NCI-H526 treated with DMSO at 0.1 percent for 48 hours (cell line): ENCODE data around the gene ZBTB18.
A peak's percentile ranks its signal among the peaks of the same experiment; 100 is the strongest.
"Not testable (repeated sequence)": the region's sequence is repeated elsewhere in the genome, so short reads cannot be mapped to it uniquely, and the experiment has no call there.

Source experiments
- DNase-seq: peaks from one replicate; lab custom pipeline; 2025; lab: John Stamatoyannopoulos, UW

The ZBTB18 gene

DNA sequence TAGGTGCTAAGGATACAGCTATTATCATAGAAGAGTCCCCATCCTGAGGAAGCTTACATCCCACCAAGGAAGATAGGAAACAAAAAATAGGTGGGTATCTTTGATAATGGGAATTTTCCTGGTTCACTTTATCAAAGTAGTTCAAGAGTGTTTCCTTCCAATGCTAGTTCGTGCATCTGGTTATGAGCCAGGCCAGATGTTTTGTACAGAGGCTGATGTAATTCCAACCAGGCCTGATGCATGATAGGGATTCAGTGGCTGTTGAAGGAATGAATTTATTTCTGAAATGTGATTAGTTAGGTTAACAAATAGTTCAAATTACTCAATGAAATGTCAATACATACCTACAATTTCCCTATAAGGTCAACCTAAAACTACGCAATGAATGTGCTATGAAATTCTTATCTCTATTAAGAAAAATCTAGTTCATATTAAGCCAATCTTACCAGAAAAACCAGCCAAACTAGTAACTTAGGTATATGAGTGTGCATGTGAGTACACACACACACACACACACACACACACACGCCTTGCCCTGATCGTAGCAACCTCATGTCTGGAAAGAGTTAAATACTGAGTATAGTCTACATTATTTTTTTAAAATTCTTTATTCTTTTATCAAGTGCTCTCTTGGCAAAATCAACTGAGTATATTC is 9.5 kb upstream of the ZBTB18 start:
- DNase-seq, result no peak

DNA sequence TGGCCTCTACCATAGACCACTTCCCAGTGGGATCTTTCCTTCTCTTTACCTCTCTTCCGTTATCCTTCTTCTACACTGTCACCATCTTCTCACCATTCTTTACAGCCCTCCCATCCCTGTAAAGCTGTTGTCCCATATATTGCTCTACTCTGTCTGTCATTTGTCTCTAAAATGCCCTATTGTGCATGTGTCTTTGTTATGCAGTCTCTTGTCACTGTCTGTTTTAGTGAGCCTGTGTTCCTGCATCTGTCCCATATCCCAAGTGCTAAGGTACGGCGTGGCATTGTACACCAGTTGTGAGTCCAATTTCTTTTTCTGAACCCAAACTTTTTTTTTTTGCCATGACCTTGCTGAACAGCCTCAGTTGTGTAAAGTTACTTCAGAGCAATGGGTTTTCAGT is 8.8 kb upstream of the ZBTB18 start:
- DNase-seq, result no peak

DNA sequence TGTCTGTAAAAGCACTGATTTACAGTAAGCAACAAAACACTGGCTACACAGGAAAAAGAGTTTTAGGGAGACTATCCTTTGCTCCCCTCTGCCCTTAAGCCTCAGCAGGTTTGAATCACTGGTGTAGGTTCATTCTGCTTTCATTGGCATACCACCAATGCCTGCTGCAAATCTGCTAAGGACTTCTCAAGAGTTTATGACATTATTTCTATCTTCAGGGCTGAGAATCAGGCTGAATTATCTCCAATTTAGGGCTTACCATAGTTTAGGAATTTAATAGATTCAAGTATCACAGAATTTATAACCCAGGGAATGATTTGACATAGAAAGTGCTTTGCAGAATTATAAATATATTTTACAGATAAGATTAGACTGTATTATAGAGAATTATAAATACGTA is 6.7 kb upstream of the ZBTB18 start:
- no peak for DNase-seq

DNA sequence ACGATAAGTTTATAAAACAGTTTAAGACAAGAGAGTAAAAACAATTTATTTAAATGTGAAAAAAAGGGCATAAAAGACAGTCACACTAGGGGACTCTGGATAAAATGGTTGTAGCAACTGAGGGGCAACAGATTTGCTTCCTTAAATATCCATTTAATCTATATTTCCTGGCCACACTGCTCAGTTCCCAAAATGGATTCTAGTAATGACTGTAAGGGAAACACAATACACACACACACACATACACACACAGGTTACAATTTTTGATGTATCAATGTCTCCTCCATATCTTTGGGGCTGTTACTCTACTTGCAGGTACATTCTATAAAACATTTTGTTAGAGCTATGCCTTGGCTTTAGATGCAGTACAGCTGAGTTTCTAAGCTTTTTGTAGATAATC is 4.8 kb upstream of the ZBTB18 start:
- DNase-seq, result not testable (repeated sequence)

DNA sequence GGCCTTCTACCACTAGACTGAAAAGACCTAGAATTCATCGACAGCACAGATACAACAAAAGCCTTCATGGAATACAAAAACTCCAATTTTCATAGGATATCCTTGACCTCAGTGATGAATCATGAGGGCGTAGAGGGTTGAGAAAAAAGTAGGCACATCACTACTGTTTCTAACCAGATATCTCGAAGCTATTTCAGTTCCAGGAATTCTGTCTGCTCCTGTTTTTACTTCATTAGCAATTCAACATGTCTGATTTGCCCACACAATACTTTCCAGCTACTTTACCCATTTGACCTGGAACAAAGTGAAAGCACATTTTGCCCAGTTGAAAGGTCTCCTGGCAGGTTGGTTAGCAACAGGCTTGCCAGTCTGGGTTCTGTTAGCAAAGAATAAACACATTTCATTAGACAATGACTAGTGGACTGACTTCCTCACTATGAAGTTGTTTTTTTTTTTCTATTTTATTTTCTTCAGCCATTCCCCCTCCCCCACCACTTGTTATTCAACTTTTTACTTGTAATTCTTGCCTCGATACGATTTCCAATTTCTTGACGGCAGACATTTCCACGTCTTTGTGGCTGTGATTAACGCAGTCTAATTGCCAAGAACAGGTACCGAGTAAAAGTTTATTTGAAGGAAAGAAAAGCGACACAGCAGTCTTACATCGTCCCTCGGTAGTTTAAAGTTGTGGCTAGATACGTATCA is 4.0 kb upstream of the ZBTB18 start:
- DNase-seq, result no peak

DNA sequence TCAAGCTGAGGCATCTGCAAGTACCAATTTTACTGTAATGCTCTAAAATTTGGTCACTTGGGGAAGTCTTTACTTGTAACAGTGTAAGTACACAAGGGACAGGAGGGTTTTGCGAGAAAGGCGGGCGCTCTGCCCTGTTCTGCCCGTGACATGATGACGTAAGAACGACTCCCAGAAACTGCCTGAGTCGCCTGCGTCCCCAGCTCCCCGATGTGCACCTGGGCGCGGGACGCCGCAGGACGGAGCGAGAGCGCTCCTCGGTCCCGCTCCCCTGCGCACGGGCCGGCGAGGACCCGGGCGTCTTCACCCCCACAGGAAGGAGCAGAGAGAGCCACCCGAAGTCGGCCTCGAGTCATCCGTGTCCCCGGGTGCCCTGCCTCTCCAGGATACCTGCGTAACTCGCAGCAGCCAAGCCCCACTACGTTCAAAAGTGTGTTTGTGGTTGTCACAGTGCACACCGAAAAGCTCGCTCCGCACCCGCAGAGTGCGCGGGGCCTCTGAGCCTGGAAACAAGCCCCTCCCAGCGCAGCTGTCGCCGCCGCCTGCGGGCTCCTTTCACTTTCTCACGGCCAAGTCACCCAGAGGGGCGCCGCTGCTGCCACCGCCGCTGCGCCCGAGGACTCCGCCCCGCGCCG is 3.3 kb upstream of the ZBTB18 start:
- DNase-seq, result no peak

DNA sequence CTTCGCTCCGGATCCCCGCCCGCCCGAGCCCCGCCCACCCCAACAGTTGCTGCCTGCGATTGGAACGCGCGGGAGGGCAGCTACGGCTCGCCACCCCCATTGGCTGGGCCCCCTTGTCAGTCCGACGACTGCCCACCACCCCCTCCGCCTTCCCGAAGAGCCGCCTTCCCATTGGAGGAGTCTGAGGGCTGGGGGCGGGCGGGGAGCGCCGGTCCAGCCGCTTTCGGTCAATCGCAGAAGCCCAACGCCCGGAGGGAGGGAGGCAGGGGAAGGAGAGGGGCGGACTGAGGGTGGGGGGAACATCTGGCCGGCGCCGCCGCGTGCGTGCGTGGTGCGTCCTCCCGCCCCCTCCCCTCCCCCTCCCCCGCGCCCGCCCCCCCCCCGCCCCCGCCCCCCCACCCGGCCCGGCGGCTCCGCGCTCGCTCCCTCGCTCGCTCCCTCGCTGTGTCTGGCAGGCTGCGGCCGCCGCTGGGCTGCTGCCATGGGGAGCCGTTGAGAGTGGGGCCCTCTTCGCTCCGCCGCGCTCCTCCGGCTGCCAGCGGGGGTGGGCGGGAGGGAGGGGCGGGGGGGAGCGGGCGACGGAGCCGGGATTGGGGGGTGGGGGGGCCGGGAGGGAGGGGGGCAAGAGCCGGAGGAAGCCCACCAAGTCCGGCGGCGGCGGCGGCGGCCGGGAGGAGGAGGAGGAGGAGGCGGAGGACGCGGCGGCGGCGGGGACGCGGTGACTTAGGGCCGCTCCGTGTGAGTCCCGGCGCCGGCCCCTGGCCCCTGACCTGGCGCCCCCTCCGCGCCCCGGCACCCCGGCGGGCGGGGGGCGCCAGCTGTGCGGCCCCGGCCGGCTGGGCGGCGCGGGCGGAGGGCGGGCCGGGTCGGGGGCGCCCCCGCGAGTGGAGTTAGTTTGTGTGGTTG is 2.6 kb upstream of the ZBTB18 start:
- DNase-seq, result peak; percentile 91

DNA sequence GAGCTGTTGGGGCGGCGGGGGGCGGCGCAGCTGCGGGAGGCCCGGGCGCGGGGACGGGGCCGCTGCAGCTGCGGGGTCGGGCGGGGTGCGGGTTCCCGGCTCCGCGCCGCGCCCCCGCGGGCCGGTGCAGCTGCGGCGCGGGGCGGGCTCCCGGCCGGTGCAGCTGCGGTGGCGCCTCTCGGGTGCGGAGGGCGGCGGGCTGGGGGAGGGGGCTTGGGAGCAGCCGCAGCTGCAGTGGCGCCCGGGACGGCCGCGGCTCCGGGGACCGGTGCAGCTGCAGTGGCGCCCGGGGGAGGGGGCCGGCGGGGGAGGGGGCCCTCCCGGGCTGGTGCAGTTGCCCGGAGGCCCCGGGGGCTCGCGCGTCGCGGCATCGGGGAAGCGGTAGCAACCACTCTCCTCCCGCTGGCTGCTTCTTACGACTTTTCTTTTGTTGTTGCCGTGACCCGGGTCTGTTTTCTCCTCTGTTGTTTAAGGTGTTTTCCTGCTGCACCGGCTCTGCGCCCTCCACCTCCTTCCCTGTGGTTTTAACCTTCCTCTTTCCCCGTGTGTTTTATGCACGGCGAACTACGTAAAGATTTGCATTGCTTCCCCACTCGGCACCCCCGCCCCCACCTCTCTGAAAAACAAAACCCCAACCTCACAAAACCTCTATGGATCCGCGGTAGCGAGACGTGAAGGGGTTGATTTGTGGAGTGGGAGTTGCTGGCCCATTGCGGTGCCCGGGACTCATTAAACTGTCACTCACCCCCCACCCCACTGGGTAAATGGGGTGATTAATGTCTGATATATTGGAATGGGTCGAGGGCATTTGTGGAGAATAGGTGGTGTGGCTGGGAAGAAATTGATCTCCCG is 1.7 kb upstream of the ZBTB18 start:
- DNase-seq, result no peak

DNA sequence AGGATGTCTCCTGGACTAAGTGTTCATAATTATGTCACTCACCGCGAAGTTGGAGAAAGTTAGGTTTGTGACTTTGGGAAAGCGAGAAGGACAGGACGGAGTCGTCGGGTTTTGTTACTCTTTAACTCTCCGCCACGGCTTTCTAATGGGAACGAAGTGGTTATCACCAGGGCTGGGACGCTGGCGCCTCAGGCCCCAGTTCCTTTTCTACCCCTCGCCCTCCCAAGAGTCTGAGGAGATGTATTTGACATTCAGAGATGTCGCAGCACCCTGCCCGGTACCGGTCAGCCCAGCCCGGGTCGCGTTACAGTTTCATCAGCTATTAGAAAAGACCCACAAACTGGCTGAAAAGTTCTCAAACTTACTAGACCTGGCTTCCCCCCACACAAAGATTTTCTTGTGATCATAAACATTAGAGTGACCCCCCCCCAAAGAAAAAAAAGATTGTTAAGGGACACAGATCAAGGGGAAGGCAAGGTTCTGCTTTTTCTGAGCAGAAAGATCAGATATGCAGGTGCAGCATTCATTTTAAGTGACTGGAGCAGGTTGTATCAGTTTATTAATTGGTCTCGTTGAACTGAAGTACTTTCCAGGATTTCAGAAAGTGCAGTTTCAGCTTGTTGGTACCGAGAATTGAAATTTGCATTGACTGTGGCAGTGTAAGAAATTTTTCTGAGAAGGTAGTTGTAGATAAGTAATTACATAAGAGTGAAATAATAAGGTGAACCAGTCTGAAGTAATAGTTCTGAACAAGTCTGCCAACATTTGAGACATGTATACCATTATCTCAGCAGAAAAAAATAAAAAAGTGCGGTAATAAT is 859 bp upstream of the ZBTB18 start:
- DNase-seq, result no peak

DNA sequence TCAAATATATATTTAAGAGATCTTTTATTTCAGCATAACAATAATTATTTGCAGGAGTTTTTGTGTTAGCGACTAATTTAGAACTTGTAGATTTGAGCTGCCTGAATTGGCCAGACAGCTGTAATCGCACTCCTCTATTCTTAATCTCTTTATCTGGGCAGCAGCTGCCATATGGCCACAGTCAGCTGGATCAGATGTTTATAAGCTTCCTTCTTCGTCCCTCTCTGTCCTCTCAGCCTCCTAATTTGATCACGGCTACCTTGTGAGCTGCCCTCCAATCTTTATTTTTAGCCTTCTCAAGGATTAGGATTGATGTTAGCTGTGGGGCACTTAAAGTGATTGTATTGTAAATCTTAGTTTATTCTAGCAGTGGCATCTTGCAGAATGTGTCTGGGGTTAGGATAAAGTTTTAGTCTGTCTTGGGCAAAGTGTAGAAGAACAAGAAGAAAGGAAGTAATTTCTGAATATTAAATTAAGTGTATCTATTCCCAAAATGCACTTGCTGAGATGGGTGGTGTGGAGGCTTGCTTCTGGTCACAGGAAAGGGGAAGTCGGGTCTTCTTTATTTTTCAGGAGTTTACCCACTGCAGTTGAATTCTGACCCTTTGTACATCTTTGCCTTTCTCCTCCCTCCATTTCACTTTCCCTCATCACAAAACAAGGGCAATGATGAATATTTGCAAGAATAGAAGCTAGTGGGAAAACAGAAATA is 1.1 kb downstream of the ZBTB18 start:
- no peak for DNase-seq

DNA sequence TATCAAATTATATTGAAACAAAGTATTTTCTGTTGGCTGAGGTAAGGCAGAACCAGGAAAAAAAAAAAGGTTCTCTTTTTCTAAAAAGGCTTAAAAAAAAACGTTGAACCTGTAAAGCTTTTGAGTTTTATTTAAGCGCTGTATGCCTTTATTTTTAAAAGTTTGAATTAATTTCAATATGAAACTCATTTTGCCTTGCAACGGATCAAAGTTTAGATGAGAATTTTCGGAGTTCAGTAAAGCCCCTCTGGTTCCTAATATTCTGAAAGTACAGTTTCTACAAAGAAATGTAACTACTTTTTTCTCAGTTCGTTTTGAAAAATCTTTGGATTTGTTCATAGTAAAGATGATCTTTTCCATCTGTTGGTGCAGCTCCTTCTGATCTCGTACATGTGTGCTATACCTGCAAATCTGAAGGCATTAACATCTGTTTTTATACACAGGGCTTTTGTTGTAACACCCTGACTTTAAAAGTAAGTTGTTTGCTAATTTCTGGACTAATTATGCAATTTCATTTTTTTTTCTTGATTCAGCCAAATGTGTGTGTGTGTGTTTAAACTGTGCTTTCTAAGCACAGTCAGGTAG is 1.7 kb downstream of the ZBTB18 start:
- DNase-seq, result no peak

DNA sequence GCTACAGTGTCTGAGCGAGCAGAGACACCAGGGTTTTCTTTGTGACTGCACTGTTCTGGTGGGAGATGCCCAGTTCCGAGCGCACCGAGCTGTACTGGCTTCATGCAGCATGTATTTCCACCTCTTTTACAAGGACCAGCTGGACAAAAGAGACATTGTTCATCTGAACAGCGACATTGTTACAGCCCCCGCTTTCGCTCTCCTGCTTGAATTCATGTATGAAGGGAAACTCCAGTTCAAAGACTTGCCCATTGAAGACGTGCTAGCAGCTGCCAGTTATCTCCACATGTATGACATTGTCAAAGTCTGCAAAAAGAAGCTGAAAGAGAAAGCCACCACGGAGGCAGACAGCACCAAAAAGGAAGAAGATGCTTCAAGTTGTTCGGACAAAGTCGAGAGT is 2.7 kb downstream of the ZBTB18 start:
- peak; percentile 40 for DNase-seq

DNA sequence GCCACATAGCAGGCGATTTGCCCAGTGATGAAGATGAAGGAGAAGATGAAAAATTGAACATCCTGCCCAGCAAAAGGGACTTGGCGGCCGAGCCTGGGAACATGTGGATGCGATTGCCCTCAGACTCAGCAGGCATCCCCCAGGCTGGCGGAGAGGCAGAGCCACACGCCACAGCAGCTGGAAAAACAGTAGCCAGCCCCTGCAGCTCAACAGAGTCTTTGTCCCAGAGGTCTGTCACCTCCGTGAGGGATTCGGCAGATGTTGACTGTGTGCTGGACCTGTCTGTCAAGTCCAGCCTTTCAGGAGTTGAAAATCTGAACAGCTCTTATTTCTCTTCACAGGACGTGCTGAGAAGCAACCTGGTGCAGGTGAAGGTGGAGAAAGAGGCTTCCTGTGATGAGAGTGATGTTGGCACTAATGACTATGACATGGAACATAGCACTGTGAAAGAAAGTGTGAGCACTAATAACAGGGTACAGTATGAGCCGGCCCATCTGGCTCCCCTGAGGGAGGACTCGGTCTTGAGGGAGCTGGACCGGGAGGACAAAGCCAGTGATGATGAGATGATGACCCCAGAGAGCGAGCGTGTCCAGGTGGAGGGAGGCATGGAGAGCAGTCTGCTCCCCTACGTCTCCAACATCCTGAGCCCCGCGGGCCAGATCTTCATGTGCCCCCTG is 3.3 kb downstream of the ZBTB18 start:
- DNase-seq, result no peak

DNA sequence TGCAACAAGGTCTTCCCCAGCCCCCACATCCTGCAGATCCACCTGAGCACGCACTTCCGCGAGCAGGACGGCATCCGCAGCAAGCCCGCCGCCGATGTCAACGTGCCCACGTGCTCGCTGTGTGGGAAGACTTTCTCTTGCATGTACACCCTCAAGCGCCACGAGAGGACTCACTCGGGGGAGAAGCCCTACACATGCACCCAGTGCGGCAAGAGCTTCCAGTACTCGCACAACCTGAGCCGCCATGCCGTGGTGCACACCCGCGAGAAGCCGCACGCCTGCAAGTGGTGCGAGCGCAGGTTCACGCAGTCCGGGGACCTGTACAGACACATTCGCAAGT is 3.8 kb downstream of the ZBTB18 start:
- DNase-seq, result no peak

DNA sequence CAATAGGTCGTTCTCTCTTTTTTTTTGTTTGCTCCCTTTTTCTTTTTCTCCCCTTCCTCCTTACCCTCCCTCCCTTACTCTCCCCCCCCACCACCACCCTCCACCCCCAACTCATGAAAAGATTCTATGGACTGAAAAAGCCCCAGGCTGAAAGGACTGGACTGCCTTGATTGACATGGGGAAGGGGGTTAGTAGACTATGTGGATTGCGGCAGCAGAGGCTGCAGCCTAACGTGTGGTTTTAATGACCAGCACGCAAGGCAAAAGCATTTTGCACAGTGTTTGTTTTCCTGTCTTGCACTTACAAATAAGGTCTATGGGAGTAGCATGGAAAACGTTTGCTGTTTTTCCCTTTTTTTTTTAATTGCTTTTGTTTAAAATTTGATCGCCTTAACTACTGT is 5.5 kb downstream of the ZBTB18 start:
- no peak for DNase-seq

DNA sequence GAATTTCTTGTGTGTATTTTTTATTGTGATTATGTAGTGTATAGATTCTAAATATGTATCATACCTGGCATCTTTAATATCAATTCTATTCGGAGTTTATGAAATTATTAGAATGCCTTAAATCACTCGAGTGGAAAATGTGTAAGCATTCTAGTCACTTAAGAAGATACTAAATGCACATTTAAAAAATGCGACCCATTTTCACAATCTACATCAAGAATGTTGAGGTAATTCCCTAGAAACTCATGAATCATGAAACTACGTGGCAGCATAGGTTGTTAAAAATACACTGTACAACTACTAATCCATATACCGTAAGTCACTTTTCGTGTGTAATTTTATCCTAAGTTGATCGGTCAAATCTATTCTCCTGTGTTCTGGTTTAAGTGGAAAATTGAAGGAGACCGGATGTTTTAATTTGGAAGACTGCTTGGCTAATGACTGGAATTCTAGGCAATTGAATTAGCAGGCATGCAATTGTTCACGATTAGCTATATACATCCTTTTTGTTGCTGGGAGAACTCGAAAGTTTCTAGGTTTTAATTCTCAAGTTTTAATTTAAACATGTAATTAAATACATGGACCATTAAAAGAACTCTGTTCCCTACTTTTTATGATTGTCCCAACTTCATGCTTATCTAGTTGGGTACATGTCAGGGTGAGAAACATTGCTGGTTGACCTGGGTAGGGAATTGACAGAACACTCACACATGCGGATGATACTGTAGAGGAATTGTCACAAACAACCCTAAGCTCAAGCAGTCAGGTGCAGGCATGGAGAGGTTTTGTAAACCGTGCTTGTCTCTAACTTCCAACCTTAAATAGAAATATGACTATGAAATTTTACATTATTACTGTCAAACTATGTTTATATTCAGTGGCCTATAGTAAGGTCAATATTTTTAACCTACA is 6.6 kb downstream of the ZBTB18 start:
- no peak for DNase-seq

DNA sequence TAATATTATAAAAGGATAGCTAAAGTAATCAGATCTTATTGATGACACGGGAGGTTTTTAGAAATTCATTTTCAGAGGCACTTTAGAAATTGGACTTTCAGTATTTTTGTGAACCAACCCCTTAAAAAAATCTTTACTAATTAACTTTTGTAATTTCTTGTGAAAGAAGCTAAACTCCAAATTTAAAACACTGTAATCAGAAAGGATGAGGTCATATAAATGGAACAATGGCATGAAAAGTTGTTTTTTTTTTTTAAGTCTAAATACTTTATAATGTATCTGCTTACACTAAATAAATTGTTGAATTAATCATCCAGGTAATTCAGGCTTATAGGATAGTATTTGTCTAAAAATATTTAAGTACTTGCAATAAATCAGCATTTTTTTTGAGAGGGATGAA is 9.0 kb downstream of the ZBTB18 start:
- DNase-seq, result no peak

DNA sequence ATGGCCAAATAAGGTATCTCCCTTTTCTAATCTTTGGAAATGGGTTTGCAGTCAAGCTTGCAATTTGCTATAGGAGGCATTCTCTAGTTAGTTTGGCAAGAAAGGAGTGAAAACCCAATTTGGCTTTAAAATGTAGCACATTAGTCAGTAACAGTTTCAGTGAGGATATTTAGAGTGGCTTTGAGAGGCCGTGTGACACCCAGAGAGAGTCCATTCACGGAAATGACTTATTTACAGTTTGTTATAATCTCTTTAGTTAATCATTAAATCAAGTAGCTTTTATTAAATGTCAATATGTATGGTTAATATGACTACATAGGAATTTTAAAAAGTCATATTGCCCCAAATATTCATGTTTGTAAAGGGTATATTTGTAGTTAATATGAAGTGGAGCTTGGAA is 9.6 kb downstream of the ZBTB18 start:
- no peak for DNase-seq
